SK-N-SH (cell line): Measurements from ENCODE around the gene EHD3. TPM values are rescaled to one million over a fixed set of nuclear protein-coding genes. Genes with fewer than 3 reads are reported as not detected.

Experiments
- CTCF ChIA-PET: fragments of 300-600, 350-600 bp; formaldehyde crosslinking; extraction: SDS; loops from one replicate; lab custom pipeline; 2021; lab: Yijun Ruan, JAX
- POLR2A ChIA-PET: fragments of 350-600 bp; sonication (Branson Sonifier 250); formaldehyde crosslinking; extraction: SDS; loops from one replicate; lab custom pipeline; 2020; ENCODE audit warnings: antibody characterized with exemption, inconsistent platforms; lab: Yijun Ruan, JAX
- DNase-seq: peaks from one replicate; pipeline ENCODE4 v3.0.0; 2012
- H2AFZ ChIP-seq: fragments of 200-600 bp; sonication (generic); 2 replicates; pipeline ENCODE4 v1.8.1; 2016; ENCODE audit warnings: antibody characterized with exemption, mild to moderate bottlenecking, low read depth
- H3F3A ChIP-seq: fragments of 200-600 bp; sonication (generic); replicated peaks from 2 replicates; pipeline ENCODE3; 2016; ENCODE audit warnings: antibody characterized with exemption, mild to moderate bottlenecking; ENCODE audit not compliant: insufficient read depth
- H3K27ac ChIP-seq, 2 experiments: fragments of 200-500 bp in 1 of 2; fragments of 200-600 bp in 1 of 2; sonication (Bioruptor generic) in 1 of 2; sonication (generic), shearing (Covaris generic) in 1 of 2; 2 replicates each; pipeline versions ENCODE4 v1.5.1 to v1.6.1; 2014 to 2016; ENCODE audit warnings: low read depth in 2 of 2, inconsistent platforms in 1 of 2, low read length in 1 of 2, mild to moderate bottlenecking in 1 of 2, mixed read lengths in 1 of 2
- H3K27me3 ChIP-seq: fragments of 200-600 bp; sonication (generic), shearing (Covaris generic); 2 replicates; pipeline ENCODE4 v1.6.1; 2016; ENCODE audit warnings: mixed run types; ENCODE audit not compliant: insufficient read depth
- H3K36me3 ChIP-seq, 2 experiments: fragments of 200-500 bp in 1 of 2; fragments of 200-600 bp in 1 of 2; sonication (Bioruptor generic) in 1 of 2; sonication (generic) in 1 of 2; replicated peaks in 1 of 2; 2 replicates each; pipeline versions ENCODE3 to v1.5.1; 2014 to 2016; ENCODE audit warnings: low read length in 1 of 2, mild to moderate bottlenecking in 1 of 2; ENCODE audit not compliant: insufficient read depth in 2 of 2, control insufficient read depth in 1 of 2
- H3K4me1 ChIP-seq, 2 experiments: fragments of 200-500 bp in 1 of 2; fragments of 200-600 bp in 1 of 2; sonication (Bioruptor generic) in 1 of 2; sonication (generic), shearing (Covaris generic) in 1 of 2; 2 replicates each; pipeline versions ENCODE4 v1.5.1 to v1.6.1; 2014 to 2016; ENCODE audit warnings: low read depth in 1 of 2, low read length in 1 of 2, mixed run types in 1 of 2; ENCODE audit not compliant: insufficient read depth in 2 of 2, control insufficient read depth in 1 of 2
- H3K4me2 ChIP-seq: fragments of 200-600 bp; sonication (generic), shearing (Covaris generic); 2 replicates; pipeline ENCODE4 v1.6.1; 2017; ENCODE audit warnings: mixed run types
- H3K4me3 ChIP-seq, 2 experiments: fragments of 200-500 bp in 1 of 2; fragments of 200-600 bp in 1 of 2; sonication (Bioruptor generic) in 1 of 2; sonication (generic), shearing (Covaris generic) in 1 of 2; 2 replicates each; pipeline versions ENCODE4 v1.5.1 to v1.8.1; 2014 to 2016; ENCODE audit warnings: low read depth in 2 of 2, inconsistent platforms in 1 of 2, low read length in 1 of 2, mild to moderate bottlenecking in 1 of 2, mixed read lengths in 1 of 2, moderate library complexity in 1 of 2
- H3K79me2 ChIP-seq: fragments of 200-600 bp; sonication (generic); 2 replicates; pipeline ENCODE4 v1.8.1; 2017; ENCODE audit warnings: mild to moderate bottlenecking; ENCODE audit not compliant: insufficient read depth
- H3K9ac ChIP-seq: fragments of 200-600 bp; sonication (generic); 2 replicates; pipeline ENCODE4 v1.6.1; 2017; ENCODE audit warnings: mixed run types
- H3K9me2 ChIP-seq: fragments of 200-600 bp; sonication (generic); 2 replicates; pipeline ENCODE4 v1.6.1; 2017; ENCODE audit warnings: mixed run types
- H3K9me3 ChIP-seq: fragments of 200-600 bp; sonication (generic); 2 replicates; pipeline ENCODE4 v1.6.1; 2017; ENCODE audit warnings: mixed run types, mild to moderate bottlenecking, moderate library complexity
- H4K20me1 ChIP-seq: fragments of 200-600 bp; sonication (generic); 2 replicates; pipeline ENCODE4 v1.6.1; 2017; ENCODE audit warnings: mild to moderate bottlenecking, mixed run types; ENCODE audit not compliant: insufficient read depth
- FOXJ3 ChIP-seq: sonication (generic); formaldehyde crosslinking; IDR thresholded peaks from 2 replicates; pipeline ENCODE4 v1.5.1; 2020; ENCODE audit warnings: mild to moderate bottlenecking, missing genetic modification reagents
- GABPA ChIP-seq: IDR thresholded peaks from 2 replicates; pipeline ENCODE4 v1.4.0; 2012; ENCODE audit warnings: low read depth, mild to moderate bottlenecking
- GATA2 ChIP-seq: sonication (generic); formaldehyde crosslinking; IDR thresholded peaks from 2 replicates; pipeline ENCODE4 v1.5.0; 2020; ENCODE audit warnings: mild to moderate bottlenecking, missing genetic modification reagents
- MXI1 ChIP-seq: IDR thresholded peaks from 2 replicates; pipeline ENCODE4 v1.6.1; 2012; ENCODE audit warnings: mild to moderate bottlenecking, low read depth, low read length, improper control_type of control experiment
- RFX5 ChIP-seq: IDR thresholded peaks from 2 replicates; pipeline ENCODE4 v1.6.1; 2012; ENCODE audit warnings: mild to moderate bottlenecking, improper control_type of control experiment, low read length
- TEAD4 ChIP-seq: IDR thresholded peaks from 2 replicates; pipeline ENCODE4 v1.4.0; 2012; ENCODE audit warnings: mild to moderate bottlenecking, borderline replicate concordance; ENCODE audit not compliant: insufficient read depth
- WGBS: methylation state at CpG from one replicate; pipeline ENCODE4 v1.1.6; 2017; ENCODE audit warnings: low lambda C conversion rate; 5-methylcytosine and 5-hydroxymethylcytosine counted together
- polyA plus RNA-seq, 3 experiments: library from polyadenylated mRNA; depleted of rRNA; stranded (reverse); fragments of >200 nt; gene quantifications; 2 replicates each; pipeline ENCODE4 v1.2.3, GENCODE V29; 2012
- TF ChIP-seq, protein P1 (sequence below): IDR thresholded peaks from 2 replicates; pipeline ENCODE4 v1.4.0; 2012; ENCODE audit warnings: low read depth, borderline replicate concordance
- TF ChIP-seq, protein P2 (sequence below): IDR thresholded peaks from 2 replicates; pipeline ENCODE4 v1.4.0; 2012; ENCODE audit warnings: low read depth, borderline replicate concordance
- TF ChIP-seq, protein P3 (sequence below): IDR thresholded peaks from 2 replicates; pipeline ENCODE4 v1.4.0; 2012; ENCODE audit warnings: low read depth
- TF ChIP-seq, protein P4 (sequence below): fragments of 150-350 bp; IDR thresholded peaks from 2 replicates; pipeline ENCODE4 v1.6.1; 2017; ENCODE audit warnings: antibody characterized with exemption, low read length, low read depth, borderline replicate concordance
- TF ChIP-seq, protein P5 (sequence below): fragments of 200-600 bp; sonication (generic); IDR thresholded peaks from 2 replicates; pipeline ENCODE4 v1.6.1; 2017; ENCODE audit warnings: antibody characterized with exemption, mild to moderate bottlenecking, moderate library complexity

The EHD3 gene
- polyA plus RNA-seq, 1 of the 3 experiments (the other 2 are of a cell fraction), result 45.4 TPM

DNA sequence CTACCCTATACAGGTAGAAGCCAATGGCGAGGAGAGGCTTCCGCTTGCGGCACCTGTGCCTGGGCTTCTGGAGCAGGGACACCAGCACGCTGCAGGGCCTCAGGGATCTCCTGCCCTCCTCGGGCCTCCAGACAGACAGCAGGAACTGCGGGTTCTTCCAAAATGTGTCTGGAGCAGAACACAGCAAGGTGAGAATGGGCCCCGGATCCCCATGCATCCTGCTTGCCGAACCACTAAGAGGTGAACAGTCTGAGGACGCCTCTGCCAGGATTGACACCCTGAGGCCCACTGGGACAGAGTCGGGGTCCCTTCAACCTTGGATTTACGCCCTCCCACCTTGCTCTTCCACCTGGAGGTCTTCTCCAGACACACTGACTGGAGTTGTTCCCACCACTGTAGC is 42.0 kb upstream of the EHD3 start:
- H2AFZ ChIP-seq, result no peak overlapping the region
- H4K20me1 ChIP-seq, result no peaks in the 10 kb centered on the region
- no peak overlapping the region for H3K4me3 ChIP-seq
- no peak for TF ChIP-seq FOXJ3 (CRISPR knock-in tag)
- TF ChIP-seq GATA2, result no peak
- TF ChIP-seq TEAD4, result no peak
- no peak for TF ChIP-seq RFX5
- H3K9me3 ChIP-seq, result no peaks in the 10 kb centered on the region
- no peaks in the 10 kb centered on the region; a peak in 1 of 4 replicates for H3K4me1 ChIP-seq
- no peak overlapping the region for H3K4me2 ChIP-seq
- H3K79me2 ChIP-seq, result no peaks in the 10 kb centered on the region
- H3K27ac ChIP-seq, result no peak overlapping the region
- POLR2A ChIA-PET, result no interaction called here
- no peaks in the 10 kb centered on the region for H3K36me3 ChIP-seq
- DNase-seq, result no peak
- 52% methylated on average over 5 of the region's 11 CpGs for WGBS
- H3K27me3 ChIP-seq, result no peaks in the 10 kb centered on the region; the same call in 1 of the 2 replicates
- H3K9me2 ChIP-seq, result no peaks in the 10 kb centered on the region
- no peak overlapping the region for H3K9ac ChIP-seq
- no peaks in the 10 kb centered on the region for H3F3A ChIP-seq
- CTCF ChIA-PET, result interaction anchor here (1.6 to 2.9 kb wide), 3 partner anchors 22 to 480 kb away, joined by 5 to 9 read pairs (median 8); no protein-coding TSS in a partner anchor

DNA sequence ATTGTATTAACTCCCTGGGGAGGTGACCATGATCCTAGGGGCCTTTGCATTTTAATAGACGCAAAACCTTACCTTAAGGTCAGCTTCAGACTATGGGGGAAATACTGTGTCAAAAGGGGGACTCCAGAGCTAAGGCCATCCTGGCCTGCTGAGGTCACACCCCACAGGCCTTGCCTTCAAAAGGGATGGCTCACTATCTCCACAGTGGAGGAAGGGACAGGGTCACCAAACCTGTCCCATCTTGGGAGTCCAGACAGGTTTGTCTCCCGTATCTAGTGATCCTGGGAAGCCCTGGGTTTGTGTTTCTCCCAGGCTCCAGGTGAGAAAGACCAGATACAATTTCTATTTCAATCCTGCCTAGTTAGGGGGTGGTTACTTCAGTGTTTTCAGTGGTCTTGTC is 41.6 kb upstream of the EHD3 start:
- Histone ChIP-seq H3K4me3 (no peak overlapping the region), H3K9me3 (no peaks in the 10 kb centered on the region), H4K20me1 (no peaks in the 10 kb centered on the region), H2AFZ (no peak overlapping the region), H3K4me1 (no peaks in the 10 kb centered on the region; a peak in 1 of 4 replicates), H3K9me2 (no peaks in the 10 kb centered on the region), H3F3A (no peaks in the 10 kb centered on the region), H3K9ac (no peak overlapping the region), H3K79me2 (no peaks in the 10 kb centered on the region), H3K27ac (no peak overlapping the region), H3K27me3 (no peaks in the 10 kb centered on the region; the same call in 1 of the 2 replicates), H3K36me3 (no peaks in the 10 kb centered on the region), H3K4me2 (no peak overlapping the region)
- DNase-seq, result no peak
- ChIA-PET POLR2A (no interaction called here), CTCF (interaction anchor here (1.3 to 2.5 kb wide), 3 partner anchors 22 to 142 kb away, joined by 3 to 14 read pairs (median 5); no protein-coding TSS in a partner anchor)
- 49% methylated on average over 2 of the region's 2 CpGs for WGBS
- no peak for TF ChIP-seq MXI1
- no peak for TF ChIP-seq GABPA
- TF ChIP-seq, protein P1, sequence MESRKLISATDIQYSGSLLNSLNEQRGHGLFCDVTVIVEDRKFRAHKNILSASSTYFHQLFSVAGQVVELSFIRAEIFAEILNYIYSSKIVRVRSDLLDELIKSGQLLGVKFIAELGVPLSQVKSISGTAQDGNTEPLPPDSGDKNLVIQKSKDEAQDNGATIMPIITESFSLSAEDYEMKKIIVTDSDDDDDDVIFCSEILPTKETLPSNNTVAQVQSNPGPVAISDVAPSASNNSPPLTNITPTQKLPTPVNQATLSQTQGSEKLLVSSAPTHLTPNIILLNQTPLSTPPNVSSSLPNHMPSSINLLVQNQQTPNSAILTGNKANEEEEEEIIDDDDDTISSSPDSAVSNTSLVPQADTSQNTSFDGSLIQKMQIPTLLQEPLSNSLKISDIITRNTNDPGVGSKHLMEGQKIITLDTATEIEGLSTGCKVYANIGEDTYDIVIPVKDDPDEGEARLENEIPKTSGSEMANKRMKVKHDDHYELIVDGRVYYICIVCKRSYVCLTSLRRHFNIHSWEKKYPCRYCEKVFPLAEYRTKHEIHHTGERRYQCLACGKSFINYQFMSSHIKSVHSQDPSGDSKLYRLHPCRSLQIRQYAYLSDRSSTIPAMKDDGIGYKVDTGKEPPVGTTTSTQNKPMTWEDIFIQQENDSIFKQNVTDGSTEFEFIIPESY, result no peak
- TF ChIP-seq, protein P2, sequence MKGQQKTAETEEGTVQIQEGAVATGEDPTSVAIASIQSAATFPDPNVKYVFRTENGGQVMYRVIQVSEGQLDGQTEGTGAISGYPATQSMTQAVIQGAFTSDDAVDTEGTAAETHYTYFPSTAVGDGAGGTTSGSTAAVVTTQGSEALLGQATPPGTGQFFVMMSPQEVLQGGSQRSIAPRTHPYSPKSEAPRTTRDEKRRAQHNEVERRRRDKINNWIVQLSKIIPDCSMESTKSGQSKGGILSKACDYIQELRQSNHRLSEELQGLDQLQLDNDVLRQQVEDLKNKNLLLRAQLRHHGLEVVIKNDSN, result no peak
- TF ChIP-seq, protein P3, sequence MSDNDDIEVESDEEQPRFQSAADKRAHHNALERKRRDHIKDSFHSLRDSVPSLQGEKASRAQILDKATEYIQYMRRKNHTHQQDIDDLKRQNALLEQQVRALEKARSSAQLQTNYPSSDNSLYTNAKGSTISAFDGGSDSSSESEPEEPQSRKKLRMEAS, result no peak
- TF ChIP-seq, protein P4, sequence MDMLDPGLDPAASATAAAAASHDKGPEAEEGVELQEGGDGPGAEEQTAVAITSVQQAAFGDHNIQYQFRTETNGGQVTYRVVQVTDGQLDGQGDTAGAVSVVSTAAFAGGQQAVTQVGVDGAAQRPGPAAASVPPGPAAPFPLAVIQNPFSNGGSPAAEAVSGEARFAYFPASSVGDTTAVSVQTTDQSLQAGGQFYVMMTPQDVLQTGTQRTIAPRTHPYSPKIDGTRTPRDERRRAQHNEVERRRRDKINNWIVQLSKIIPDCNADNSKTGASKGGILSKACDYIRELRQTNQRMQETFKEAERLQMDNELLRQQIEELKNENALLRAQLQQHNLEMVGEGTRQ, result no peak
- TF ChIP-seq, protein P5, sequence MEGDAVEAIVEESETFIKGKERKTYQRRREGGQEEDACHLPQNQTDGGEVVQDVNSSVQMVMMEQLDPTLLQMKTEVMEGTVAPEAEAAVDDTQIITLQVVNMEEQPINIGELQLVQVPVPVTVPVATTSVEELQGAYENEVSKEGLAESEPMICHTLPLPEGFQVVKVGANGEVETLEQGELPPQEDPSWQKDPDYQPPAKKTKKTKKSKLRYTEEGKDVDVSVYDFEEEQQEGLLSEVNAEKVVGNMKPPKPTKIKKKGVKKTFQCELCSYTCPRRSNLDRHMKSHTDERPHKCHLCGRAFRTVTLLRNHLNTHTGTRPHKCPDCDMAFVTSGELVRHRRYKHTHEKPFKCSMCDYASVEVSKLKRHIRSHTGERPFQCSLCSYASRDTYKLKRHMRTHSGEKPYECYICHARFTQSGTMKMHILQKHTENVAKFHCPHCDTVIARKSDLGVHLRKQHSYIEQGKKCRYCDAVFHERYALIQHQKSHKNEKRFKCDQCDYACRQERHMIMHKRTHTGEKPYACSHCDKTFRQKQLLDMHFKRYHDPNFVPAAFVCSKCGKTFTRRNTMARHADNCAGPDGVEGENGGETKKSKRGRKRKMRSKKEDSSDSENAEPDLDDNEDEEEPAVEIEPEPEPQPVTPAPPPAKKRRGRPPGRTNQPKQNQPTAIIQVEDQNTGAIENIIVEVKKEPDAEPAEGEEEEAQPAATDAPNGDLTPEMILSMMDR, result no peak
